Glutamatergic neuron (in vitro differentiated cells): ENCODE measurements around the gene LTB4R. TPM values are rescaled to one million over a fixed set of nuclear protein-coding genes. Genes with fewer than 3 reads are reported as not detected.

Experiments used
- DNase-seq: peaks from one replicate; pipeline ENCODE4 v3.0.0; 2022
- H3K27ac Mint-ChIP-seq: one replicate; pipeline ENCODE4 v1.8.0; 2020; ENCODE audit warnings: mild to moderate bottlenecking, mixed read lengths, inconsistent platforms; ENCODE audit not compliant: unreplicated experiment
- H3K27me3 Mint-ChIP-seq: one replicate; pipeline ENCODE4 v1.8.0; 2020; ENCODE audit warnings: mild to moderate bottlenecking, moderate library complexity, mixed read lengths, inconsistent platforms; ENCODE audit not compliant: unreplicated experiment
- H3K36me3 Mint-ChIP-seq: one replicate; pipeline ENCODE4 v1.8.0; 2020; ENCODE audit warnings: mild to moderate bottlenecking, mixed read lengths, inconsistent platforms; ENCODE audit not compliant: unreplicated experiment
- H3K4me1 Mint-ChIP-seq: one replicate; pipeline ENCODE4 v1.8.0; 2020; ENCODE audit warnings: mild to moderate bottlenecking, low read depth, mixed read lengths, inconsistent platforms; ENCODE audit not compliant: unreplicated experiment
- H3K4me3 Mint-ChIP-seq: one replicate; pipeline ENCODE4 v1.8.0; 2020; ENCODE audit warnings: mild to moderate bottlenecking, mixed read lengths, inconsistent platforms; ENCODE audit not compliant: unreplicated experiment
- H3K9me3 Mint-ChIP-seq: one replicate; pipeline ENCODE4 v1.8.0; 2020; ENCODE audit warnings: mild to moderate bottlenecking, moderate library complexity, mixed read lengths, inconsistent platforms; ENCODE audit not compliant: unreplicated experiment
- CTCF ChIP-seq: fragments of 200-600 bp; sonication (generic); IDR thresholded peaks from one replicate; pipeline ENCODE4 v1.5.0; 2021; ENCODE audit not compliant: partially characterized antibody, unreplicated experiment
- total RNA-seq: library from RNA; stranded (reverse); fragmentation: NEBNext Ultra II Directional; extraction: Animal tissue kit (Norgen Biotek cat#: 25700); gene quantifications from one replicate; pipeline ENCODE4 v1.2.1, GENCODE V29; 2021; ENCODE audit not compliant: unreplicated experiment

The LTB4R gene
- total RNA-seq, 1 donor from 2014 or later: 7.1 TPM

GRCh38 chr14:24300326-24300980 lies 10.8 kb upstream of the LTB4R start:
- Mint-ChIP-seq H3K36me3 (no peaks in the 10 kb centered on the region), H3K27me3 (peaks cover 13% of the 10 kb centered on the region), H3K27ac (no peak overlapping the region), H3K4me1 (peaks cover 7% of the 10 kb centered on the region), H3K4me3 (peak overlapping the region; percentile 94), H3K9me3 (peaks cover 11% of the 10 kb centered on the region)
- DNase-seq: no peak
- TF ChIP-seq CTCF: no peak

GRCh38 chr14:24304019-24304387 lies 7.3 kb upstream of the LTB4R start:
- Mint-ChIP-seq H3K4me3 (no peak overlapping the region), H3K36me3 (no peaks in the 10 kb centered on the region), H3K4me1 (peaks cover 7% of the 10 kb centered on the region), H3K9me3 (peaks cover 9% of the 10 kb centered on the region), H3K27me3 (peaks cover 18% of the 10 kb centered on the region), H3K27ac (no peak overlapping the region)
- no peak for TF ChIP-seq CTCF
- DNase-seq: no peak

GRCh38 chr14:24307156-24307574 lies 4.1 kb upstream of the LTB4R start:
- no peak overlapping the region for H3K4me3 Mint-ChIP-seq
- peaks cover 2% of the 10 kb centered on the region for H3K9me3 Mint-ChIP-seq
- no peak for TF ChIP-seq CTCF
- H3K27me3 Mint-ChIP-seq: peaks cover 12% of the 10 kb centered on the region
- no peaks in the 10 kb centered on the region for H3K36me3 Mint-ChIP-seq
- H3K27ac Mint-ChIP-seq: no peak overlapping the region
- no peak for DNase-seq
- H3K4me1 Mint-ChIP-seq: peaks cover 2% of the 10 kb centered on the region

- peaks cover 12% of the 10 kb centered on the region for H3K27me3 Mint-ChIP-seq
- TF ChIP-seq CTCF: peak; percentile 83
- DNase-seq: peak; percentile 71
- no peak within 1 kb of the TSS for H3K27ac Mint-ChIP-seq
- H3K4me3 Mint-ChIP-seq: no peak within 1 kb of the TSS
- H3K36me3 Mint-ChIP-seq: no peaks in the 10 kb centered on the region
- peaks cover 2% of the 10 kb centered on the region for H3K4me1 Mint-ChIP-seq
- H3K9me3 Mint-ChIP-seq: peaks cover 4% of the 10 kb centered on the region
Measured at GRCh38 chr14:24307575-24308341, 3.5 kb upstream of the LTB4R start, which contains the start of gene CIDEB. TSS of gene CIDEB (minus strand) at chr14:24307977. CDS start at chr14:24307858, 119 bp downstream.
